Measurements from ENCODE around the gene THSD4.

The THSD4 gene

DNA sequence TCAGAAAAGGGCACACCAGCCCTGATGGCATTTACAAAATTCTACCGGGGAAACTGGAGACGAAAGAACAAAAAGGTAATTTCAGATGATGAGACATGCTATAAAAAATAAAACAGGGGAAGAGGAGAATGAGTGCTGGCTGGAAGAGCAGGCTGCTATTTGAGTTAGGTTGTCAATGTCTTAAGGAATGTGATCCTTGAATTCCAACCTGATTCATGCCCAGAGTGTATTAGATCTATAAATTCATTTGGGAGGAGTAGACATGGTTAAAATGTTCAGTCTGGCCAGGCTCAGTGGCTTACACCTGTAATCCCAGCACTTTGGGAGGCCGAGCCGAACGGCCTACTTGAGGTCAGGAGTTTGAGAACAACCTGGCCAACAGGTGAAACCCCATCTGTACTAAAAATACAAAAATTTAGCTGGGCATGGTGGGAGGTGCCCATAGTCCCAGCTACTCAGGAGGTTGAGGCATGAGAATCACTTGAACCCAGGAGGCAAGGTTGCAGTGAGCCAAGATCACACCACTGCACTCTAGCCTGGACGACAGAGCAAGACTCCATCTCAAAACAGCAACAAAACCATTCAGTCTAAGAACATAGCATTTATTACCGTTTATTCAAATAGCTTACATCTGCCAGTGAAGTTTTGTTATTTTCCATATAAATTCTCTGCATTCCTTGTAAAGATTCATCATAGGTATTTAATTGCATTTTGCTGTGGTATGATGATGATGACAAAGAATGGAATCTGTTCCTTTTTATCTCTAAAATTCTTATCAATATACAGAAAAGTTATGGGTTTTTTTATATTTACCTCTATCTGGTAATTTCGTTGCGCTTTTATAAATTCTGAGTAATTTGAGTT lies 568.4 kb downstream of the THSD4 start:
- Histone ChIP-seq H3K27me3 (replicated peaks; ENCODE audit: insufficient read depth, low read length) (no peaks in the 10 kb centered on the region), H3K4me2 (ENCODE audit: low read depth, low read length) (no peak overlapping the region), H3K4me3 (ENCODE audit: low read length) (no peak overlapping the region), H3F3A (ENCODE audit: insufficient read depth, low read length) (no peaks in the 10 kb centered on the region), H4K20me1 (ENCODE audit: insufficient read depth, low read length) (no peaks in the 10 kb centered on the region), H3K79me2 (ENCODE audit: low read length) (no peaks in the 10 kb centered on the region), H3K9me2 (replicated peaks; ENCODE audit: insufficient read depth, low read length) (no peaks in the 10 kb centered on the region), H3K9me3 (replicated peaks; ENCODE audit: insufficient read depth, low read length) (no peaks in the 10 kb centered on the region), H3K36me3 (replicated peaks; ENCODE audit: insufficient read depth, low read length) (no peaks in the 10 kb centered on the region), H3K4me1 (ENCODE audit: low read length) (peaks cover under 1% of the 10 kb centered on the region; the same call in 1 of the 2 replicates), H3K27ac (ENCODE audit: low read length) (no peak overlapping the region), H3K9ac (ENCODE audit: low read length) (no peak overlapping the region), H2AFZ (ENCODE audit: low read length) (no peak overlapping the region)
- DNase-seq = no peak
- TF ChIP-seq, protein P1, sequence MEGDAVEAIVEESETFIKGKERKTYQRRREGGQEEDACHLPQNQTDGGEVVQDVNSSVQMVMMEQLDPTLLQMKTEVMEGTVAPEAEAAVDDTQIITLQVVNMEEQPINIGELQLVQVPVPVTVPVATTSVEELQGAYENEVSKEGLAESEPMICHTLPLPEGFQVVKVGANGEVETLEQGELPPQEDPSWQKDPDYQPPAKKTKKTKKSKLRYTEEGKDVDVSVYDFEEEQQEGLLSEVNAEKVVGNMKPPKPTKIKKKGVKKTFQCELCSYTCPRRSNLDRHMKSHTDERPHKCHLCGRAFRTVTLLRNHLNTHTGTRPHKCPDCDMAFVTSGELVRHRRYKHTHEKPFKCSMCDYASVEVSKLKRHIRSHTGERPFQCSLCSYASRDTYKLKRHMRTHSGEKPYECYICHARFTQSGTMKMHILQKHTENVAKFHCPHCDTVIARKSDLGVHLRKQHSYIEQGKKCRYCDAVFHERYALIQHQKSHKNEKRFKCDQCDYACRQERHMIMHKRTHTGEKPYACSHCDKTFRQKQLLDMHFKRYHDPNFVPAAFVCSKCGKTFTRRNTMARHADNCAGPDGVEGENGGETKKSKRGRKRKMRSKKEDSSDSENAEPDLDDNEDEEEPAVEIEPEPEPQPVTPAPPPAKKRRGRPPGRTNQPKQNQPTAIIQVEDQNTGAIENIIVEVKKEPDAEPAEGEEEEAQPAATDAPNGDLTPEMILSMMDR (IDR thresholded peaks at IDR 0.05; ENCODE audit: low read length) = no peak
- TF ChIP-seq EZH2 (optimal IDR thresholded peaks at IDR 0.05; ENCODE audit: low read depth, low read length) (no peak), EZH2phosphoT487 (IDR thresholded peaks at IDR 0.05; ENCODE audit: low read length) (no peak)

DNA sequence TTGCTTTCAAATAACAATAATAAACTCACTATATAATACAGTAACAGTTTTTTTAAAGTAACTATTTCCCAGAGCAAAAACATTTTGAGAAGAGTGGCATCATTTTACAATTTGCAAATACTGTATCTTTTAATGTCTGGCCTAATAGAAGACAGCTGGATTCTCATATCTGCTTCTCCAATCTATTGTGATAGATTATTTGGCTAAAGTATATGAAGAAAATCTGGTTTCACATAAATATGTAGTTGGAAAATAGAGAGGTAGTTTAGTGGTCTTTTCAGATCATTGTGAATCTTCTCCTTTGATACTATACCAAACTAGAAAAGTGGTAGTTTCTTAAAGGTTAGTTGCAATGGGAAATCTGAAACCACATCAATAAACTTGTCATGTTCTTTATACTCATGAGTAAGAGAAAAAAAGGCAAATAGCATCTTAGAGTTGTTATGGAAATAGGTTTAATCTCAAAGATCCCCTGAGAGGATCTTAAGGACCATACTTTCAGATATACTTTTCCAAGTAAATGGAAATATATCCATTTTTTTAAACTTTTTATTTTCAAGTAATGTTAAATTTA lies 570.2 kb downstream of the THSD4 start:
- Histone ChIP-seq H3F3A (ENCODE audit: insufficient read depth, low read length) (no peaks in the 10 kb centered on the region), H3K9me2 (replicated peaks; ENCODE audit: insufficient read depth, low read length) (no peaks in the 10 kb centered on the region), H4K20me1 (ENCODE audit: insufficient read depth, low read length) (no peaks in the 10 kb centered on the region), H3K4me1 (ENCODE audit: low read length) (no peaks in the 10 kb centered on the region), H3K36me3 (replicated peaks; ENCODE audit: insufficient read depth, low read length) (no peaks in the 10 kb centered on the region), H3K4me2 (ENCODE audit: low read depth, low read length) (no peak overlapping the region), H2AFZ (ENCODE audit: low read length) (no peak overlapping the region), H3K27ac (ENCODE audit: low read length) (no peak overlapping the region), H3K4me3 (ENCODE audit: low read length) (no peak overlapping the region), H3K79me2 (ENCODE audit: low read length) (no peaks in the 10 kb centered on the region), H3K9ac (ENCODE audit: low read length) (no peak overlapping the region), H3K27me3 (replicated peaks; ENCODE audit: insufficient read depth, low read length) (no peaks in the 10 kb centered on the region), H3K9me3 (replicated peaks; ENCODE audit: insufficient read depth, low read length) (no peaks in the 10 kb centered on the region)
- DNase-seq = no peak
- TF ChIP-seq EZH2phosphoT487 (IDR thresholded peaks at IDR 0.05; ENCODE audit: low read length) (no peak), EZH2 (optimal IDR thresholded peaks at IDR 0.05; ENCODE audit: low read depth, low read length) (no peak)
- TF ChIP-seq, protein P1 (IDR thresholded peaks at IDR 0.05; ENCODE audit: low read length) = no peak

DNA sequence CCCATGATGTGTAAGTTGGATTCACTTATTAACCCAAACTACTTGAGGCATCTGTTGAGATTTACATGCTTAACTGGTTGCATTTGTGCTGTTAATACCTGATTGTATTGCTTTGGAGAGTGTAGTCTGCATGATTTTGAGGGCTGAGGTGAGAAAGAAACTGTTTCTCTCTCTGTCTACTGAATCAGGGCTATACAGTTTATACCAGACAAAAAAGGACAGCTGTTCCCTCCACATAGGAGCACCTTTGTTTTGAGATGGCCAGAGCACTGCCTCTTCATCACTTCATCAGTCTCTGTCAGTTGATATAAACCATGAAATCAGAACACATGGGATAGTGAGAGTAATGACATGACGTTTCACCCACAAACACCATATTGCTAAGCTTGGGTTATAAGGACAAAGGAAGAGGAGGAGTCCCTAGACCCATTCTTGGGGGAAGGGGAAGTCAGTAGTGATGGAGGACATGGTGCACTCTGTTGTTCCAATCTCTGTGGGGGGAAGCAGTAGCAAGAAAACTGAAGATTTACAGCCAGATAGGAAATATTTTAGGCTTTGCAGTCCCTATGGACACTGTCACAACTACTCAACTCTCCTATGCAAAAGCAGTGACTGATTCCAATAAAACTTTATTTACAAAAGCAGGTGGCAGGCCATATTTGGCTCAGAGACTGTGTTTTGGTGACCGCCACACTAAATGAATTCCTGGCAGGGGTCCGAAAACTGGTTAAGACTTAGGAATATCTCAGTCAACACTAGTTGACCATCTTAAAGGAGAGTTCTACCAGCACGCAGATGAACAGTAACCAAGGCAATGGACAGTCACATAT lies 571.2 kb downstream of the THSD4 start:
- Histone ChIP-seq H3K9me3 (replicated peaks; ENCODE audit: insufficient read depth, low read length) (no peaks in the 10 kb centered on the region), H3K9me2 (replicated peaks; ENCODE audit: insufficient read depth, low read length) (no peaks in the 10 kb centered on the region), H3K79me2 (ENCODE audit: low read length) (no peaks in the 10 kb centered on the region), H3K36me3 (replicated peaks; ENCODE audit: insufficient read depth, low read length) (no peaks in the 10 kb centered on the region), H3K4me3 (ENCODE audit: low read length) (no peak overlapping the region), H3F3A (ENCODE audit: insufficient read depth, low read length) (no peaks in the 10 kb centered on the region), H4K20me1 (ENCODE audit: insufficient read depth, low read length) (no peaks in the 10 kb centered on the region), H3K27me3 (replicated peaks; ENCODE audit: insufficient read depth, low read length) (no peaks in the 10 kb centered on the region), H3K27ac (ENCODE audit: low read length) (no peak overlapping the region), H2AFZ (ENCODE audit: low read length) (no peak overlapping the region), H3K9ac (ENCODE audit: low read length) (no peak overlapping the region), H3K4me1 (ENCODE audit: low read length) (no peaks in the 10 kb centered on the region), H3K4me2 (ENCODE audit: low read depth, low read length) (no peak overlapping the region)
- TF ChIP-seq EZH2phosphoT487 (IDR thresholded peaks at IDR 0.05; ENCODE audit: low read length) (no peak), EZH2 (optimal IDR thresholded peaks at IDR 0.05; ENCODE audit: low read depth, low read length) (no peak)
- TF ChIP-seq, protein P1 (IDR thresholded peaks at IDR 0.05; ENCODE audit: low read length) = no peak
- DNase-seq = no peak

All from MM.1S (cell line).